HL-60/S4 treated with phorbol 12-myristate 13-acetate at 8.2 ng/mL for 4 days and 3 days (cell line): Measurements from ENCODE around the gene PANX3.

Experiments used
- in situ Hi-C: fragments of 300-500 bp; cut with MboI; formaldehyde crosslinking; loops from 2 replicates; pipeline ENCODE4 v1.15.0; 2022; ENCODE audit warnings: low sequenced_read_pairs

PANX3 gene

GRCh38 chr11:124612045-124612444, 817 bp downstream of the PANX3 start:
- in situ Hi-C loops: no loop called here

GRCh38 chr11:124612567-124613246, 1.5 kb downstream of the PANX3 start:
- in situ Hi-C loops: no loop called here

GRCh38 chr11:124618863-124619262, 7.6 kb downstream of the PANX3 start:
- in situ Hi-C loops: no loop called here

- in situ Hi-C loops: no loop called here
These were observed 11.6 kb downstream of the PANX3 start, which contains the start of gene TBRG1 for GRCh38 chr11:124622531-124623451. Gene TBRG1 (plus strand): TSS chr11:124622864. CDS start chr11:124623084, 220 bp downstream.

GRCh38 chr11:124623861-124624525, 12.8 kb downstream of the PANX3 start:
- in situ Hi-C loops: no loop called here

- in situ Hi-C loops: no loop called here
These were observed 14.4 kb downstream of the PANX3 start for GRCh38 chr11:124625504-124626168.

- in situ Hi-C loops: no loop called here
These were observed 16.3 kb downstream of the PANX3 start for GRCh38 chr11:124627546-124627945.

GRCh38 chr11:124629961-124630360, 18.7 kb downstream of the PANX3 start:
- in situ Hi-C loops: no loop called here

- in situ Hi-C loops: no loop called here
These were observed 22.1 kb downstream of the PANX3 start for GRCh38 chr11:124633355-124633754.

- in situ Hi-C loops: no loop called here
These were observed 24.7 kb downstream of the PANX3 start for GRCh38 chr11:124635932-124636331.

- in situ Hi-C loops: no loop called here
These were observed 27.3 kb downstream of the PANX3 start for GRCh38 chr11:124638500-124638899.

- in situ Hi-C loops: no loop called here
These were observed 28.0 kb downstream of the PANX3 start for GRCh38 chr11:124639186-124639585.

GRCh38 chr11:124640666-124641065, 29.4 kb downstream of the PANX3 start:
- in situ Hi-C loops: no loop called here

- in situ Hi-C loops: no loop called here
These were observed 31.4 kb downstream of the PANX3 start for GRCh38 chr11:124642628-124643027.

GRCh38 chr11:124643042-124643604, 31.9 kb downstream of the PANX3 start:
- in situ Hi-C loops: no loop called here

- in situ Hi-C loops: no loop called here
These were observed 32.6 kb downstream of the PANX3 start for GRCh38 chr11:124643605-124644425.

- in situ Hi-C loops: no loop called here
These were observed 33.4 kb downstream of the PANX3 start for GRCh38 chr11:124644426-124645280.

- in situ Hi-C loops: no loop called here
These were observed 34.9 kb downstream of the PANX3 start for GRCh38 chr11:124646148-124646547.

- in situ Hi-C loops: no loop called here
These were observed 37.4 kb downstream of the PANX3 start for GRCh38 chr11:124648610-124649009.
